NCI-H460 (cell line): Measurements from ENCODE around the gene MLLT3. TPM values are rescaled to one million over a fixed set of nuclear protein-coding genes. Genes with fewer than 3 reads are reported as not detected.
A peak's percentile ranks its signal among the peaks of the same experiment; 100 is the strongest.
"Not testable (repeated sequence)": the region's sequence is repeated elsewhere in the genome, so short reads cannot be mapped to it uniquely, and the experiment has no call there.

ENCODE experiments used
- DNase-seq: peaks from one replicate; pipeline ENCODE4 v3.0.0-alpha.2; 2016; ENCODE audit warnings: low read depth; ENCODE audit errors: extremely low read depth
- polyA plus RNA-seq: library from polyadenylated mRNA; depleted of rRNA; stranded (reverse); fragments of >200 nt; gene quantifications from 2 replicates; pipeline ENCODE4 v1.2.3, GENCODE V29; 2014; cell fraction: nucleus; rRNA removed
- total RNA-seq: library from RNA; depleted of rRNA; stranded (reverse); fragments of >200 nt; shearing (Covaris generic); gene quantifications from 2 replicates; pipeline ENCODE4 v1.2.3, GENCODE V29; 2014; rRNA removed

The MLLT3 gene
- total RNA-seq, result 15.4 and 19.2 TPM in 2 replicates
- 3.1 and 18.5 TPM in 2 replicates for polyA plus RNA-seq

GRCh38 chr9:20622330-20623020 lies at the start of gene MLLT3:
Gene MLLT3 (minus strand): TSS chr9:20622499.
- peak; percentile 88 for DNase-seq

GRCh38 chr9:20671635-20672034 lies 49.3 kb upstream of the MLLT3 start:
- no peak for DNase-seq

GRCh38 chr9:20670395-20670794 lies 48.1 kb upstream of the MLLT3 start:
- DNase-seq, result no peak

GRCh38 chr9:20664501-20664900 lies 42.2 kb upstream of the MLLT3 start:
- no peak for DNase-seq

GRCh38 chr9:20663133-20663532 lies 40.8 kb upstream of the MLLT3 start:
- DNase-seq, result no peak

- no peak for DNase-seq
Observed at GRCh38 chr9:20662156-20662555, 39.9 kb upstream of the MLLT3 start.

- DNase-seq, result no peak
Observed at GRCh38 chr9:20659474-20659967, 37.2 kb upstream of the MLLT3 start.

- DNase-seq, result no peak
Observed at GRCh38 chr9:20658677-20659473, 36.6 kb upstream of the MLLT3 start.

- DNase-seq, result not testable (repeated sequence)
Observed at GRCh38 chr9:20658246-20658667, 36.0 kb upstream of the MLLT3 start.

GRCh38 chr9:20651939-20652338 lies 29.6 kb upstream of the MLLT3 start:
- no peak for DNase-seq

- DNase-seq, result no peak
Observed at GRCh38 chr9:20650750-20651299, 28.5 kb upstream of the MLLT3 start.

- DNase-seq, result no peak
Observed at GRCh38 chr9:20650313-20650712, 28.0 kb upstream of the MLLT3 start.

- DNase-seq, result no peak
Observed at GRCh38 chr9:20649381-20649780, 27.1 kb upstream of the MLLT3 start.

GRCh38 chr9:20646656-20647055 lies 24.4 kb upstream of the MLLT3 start:
- DNase-seq, result no peak

GRCh38 chr9:20643660-20644059 lies 21.4 kb upstream of the MLLT3 start:
- no peak for DNase-seq

- no peak for DNase-seq
Observed at GRCh38 chr9:20642045-20642444, 19.7 kb upstream of the MLLT3 start.

GRCh38 chr9:20640331-20641187 lies 18.3 kb upstream of the MLLT3 start:
- no peak for DNase-seq

- DNase-seq, result no peak
Observed at GRCh38 chr9:20636888-20637440, 14.7 kb upstream of the MLLT3 start.

- DNase-seq, result no peak
Observed at GRCh38 chr9:20634895-20635294, 12.6 kb upstream of the MLLT3 start.

- no peak for DNase-seq
Observed at GRCh38 chr9:20632705-20633104, 10.4 kb upstream of the MLLT3 start.
